NCI-H2171 (cell line): Measurements from ENCODE around the gene PIK3CD.

Experiments
- DNase-seq: peaks from one replicate; lab custom pipeline; 2025; lab: John Stamatoyannopoulos, UW

Gene PIK3CD

DNA sequence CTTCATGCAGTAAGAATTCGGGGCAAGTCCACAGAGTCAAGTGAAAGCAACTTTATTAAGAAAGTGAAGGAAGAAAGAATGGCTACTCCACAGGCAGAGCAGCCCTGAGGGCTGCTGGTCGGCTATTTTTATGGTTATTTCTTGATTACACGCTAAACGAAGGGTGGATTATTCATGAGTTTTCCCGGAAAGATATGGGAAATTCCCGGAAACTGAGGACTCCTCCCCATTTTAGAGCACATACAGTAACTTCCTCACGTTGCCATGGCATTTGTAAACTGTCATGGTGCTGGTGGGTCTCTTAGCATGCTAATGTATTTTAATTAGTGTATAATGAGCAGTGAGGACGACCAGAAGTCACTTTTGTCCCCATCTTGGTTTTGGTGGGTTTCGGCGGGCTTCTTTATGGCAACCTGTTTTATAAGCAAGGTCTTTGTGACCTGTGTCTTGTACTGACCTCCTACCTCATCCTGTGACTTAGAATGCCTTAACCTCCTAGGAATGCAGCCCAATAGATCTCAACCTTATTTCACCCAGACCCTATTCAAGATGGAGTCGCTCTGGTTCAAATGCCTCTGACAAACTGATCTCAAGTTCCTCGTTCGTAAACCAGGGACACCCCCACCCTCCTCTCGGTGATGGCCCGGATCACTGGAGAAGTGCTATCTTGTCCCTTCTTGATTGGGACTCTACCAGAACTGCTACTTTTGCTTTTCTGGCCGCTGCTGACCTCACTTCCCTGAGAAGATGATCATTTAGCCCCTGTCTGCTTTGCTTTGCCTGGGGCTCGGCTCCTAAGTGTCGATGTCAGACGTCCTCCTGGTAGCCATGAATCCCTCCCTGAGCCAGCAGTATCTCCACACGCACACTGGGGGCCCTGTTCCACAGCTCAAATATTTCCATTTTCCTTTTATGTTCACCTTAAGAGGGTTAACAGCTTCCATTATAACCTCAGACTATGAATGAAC is 123.5 kb downstream of the PIK3CD start:
- no peak for DNase-seq

DNA sequence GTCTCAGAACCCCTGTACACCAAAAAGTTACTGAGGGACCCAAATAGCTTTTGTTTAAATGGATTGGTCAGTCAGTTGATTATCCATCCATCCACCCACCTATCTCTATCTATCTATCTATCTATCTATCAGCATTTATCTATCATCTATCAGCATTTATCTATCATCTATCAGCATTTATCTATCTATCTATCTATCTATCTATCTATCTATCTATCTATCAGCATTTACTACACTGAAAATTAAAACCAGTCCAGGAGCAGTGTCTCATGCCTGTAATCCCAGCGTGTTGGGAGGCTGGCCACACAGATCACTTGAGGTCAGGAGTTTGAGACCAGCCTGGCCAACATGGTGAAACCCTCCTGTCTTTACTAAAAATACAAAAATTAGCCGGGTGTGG is 125.2 kb downstream of the PIK3CD start:
- no peak for DNase-seq
